Psoas muscle (tissue), 8 donors: ENCODE data around the gene CCDC102B. TPM values are rescaled to one million over a fixed set of nuclear protein-coding genes. Genes with fewer than 3 reads are reported as not detected.

Source experiments
- ATAC-seq, 4 donors: fragments of 200-7000 bp; cut with Tn5 transposase; one replicate each; pipeline ENCODE4 v1.9.1; 2020; ENCODE audit warnings: moderate library complexity in 3 of 4, mild to moderate bottlenecking in 2 of 4
- DNase-seq, 2 donors: peaks; one replicate each; pipeline ENCODE4 v3.0.0-alpha.2; 2020
- H3K27ac ChIP-seq: fragments of 200-600 bp; one replicate; pipeline ENCODE4 v1.8.0; 2022
- H3K27me3 ChIP-seq, 3 donors: fragments of 200-600 bp in 1 of 3; one replicate each; pipeline versions ENCODE4 v1.6.1 to v1.8.0; 2013 to 2022; ENCODE audit warnings: low read length in 2 of 3, mild to moderate bottlenecking in 2 of 3, moderate library complexity in 1 of 3; ENCODE audit not compliant: insufficient read depth in 3 of 3
- H3K36me3 ChIP-seq, 2 donors: fragments of 200-600 bp in 1 of 2; one replicate each; pipeline versions ENCODE4 v1.6.1 to v1.8.0; 2013 to 2022; ENCODE audit warnings: low read depth in 1 of 2, mild to moderate bottlenecking in 1 of 2, moderate library complexity in 1 of 2; ENCODE audit not compliant: insufficient read depth in 1 of 2
- H3K4me1 ChIP-seq: fragments of 200-600 bp; one replicate; pipeline ENCODE4 v1.8.0; 2022
- H3K4me3 ChIP-seq: fragments of 200-600 bp; one replicate; pipeline ENCODE4 v1.8.0; 2022; ENCODE audit warnings: mild to moderate bottlenecking
- H3K9me3 ChIP-seq: fragments of 200-600 bp; one replicate; pipeline ENCODE4 v1.8.0; 2022
- WGBS, 3 donors: extraction: QIAGEN DNeasy Blood & Tissue Kit; methylation state at CpG; one replicate each; pipeline versions ENCODE4 v1.1.6 to v1.1.7; 2013; 5-methylcytosine and 5-hydroxymethylcytosine counted together
- intact Hi-C, 2 donors: fragments of 100-400 bp; cut with DNase I; formaldehyde crosslinking; loops; one replicate each; pipeline versions ENCODE4 v1.11.0 to v1.14.2; 2022
- long read RNA-seq, 2 donors: library from polyadenylated mRNA; unstranded; transcript quantifications; one replicate each; pipeline ENCODE4 v2.0.0, GENCODE V29; 2021
- polyA plus RNA-seq, 3 donors: library from polyadenylated mRNA; stranded (reverse); fragments of 200-250 nt; gene quantifications; one replicate each; pipeline ENCODE4 v1.2.3, GENCODE V29; 2013
- total RNA-seq, 4 donors: library from RNA; stranded (reverse); fragmentation: NEBNext Ultra II Directional in 2 of 4; extraction: Animal tissue kit (Norgen Biotek cat#: 25700) in 2 of 4; gene quantifications; one replicate each; pipeline versions ENCODE4 v1.2.1 to v1.2.4, GENCODE V29; 2021 to 2023
- TF ChIP-seq, protein P1 (sequence below): fragments of 200-600 bp; IDR thresholded peaks from one replicate; pipeline ENCODE4 v1.8.0; 2022; ENCODE audit warnings: antibody characterized with exemption
- donor health status: healthy with polysubstance abuse.
- donor health status: DM: no; HTN: no; CAD: no; lungs with moderate emphysema.
- donor health status: Bipolar disorder and iron deficiency.
- donor health status: healthy.
- donor health status: DM: yes; HTN: yes; CAD: no.
- donor health status: DM: no; HTN: no; CAD: no.
- donor health status: DM: no; HTN: no; CAD: no.
- donor health status: DM: yes; HTN: yes; CAD: no.

Gene CCDC102B
- 1 to 10 TPM in 3 of 4 donors, under 1 TPM in 1; 0.66 to 2.4 (median 1.7) TPM for total RNA-seq
- 1 to 10 TPM; 1.2 to 3.5 (median 1.5) TPM for polyA plus RNA-seq
- long read RNA-seq, donor 1, partial matches to known transcripts, result 0 of 1 reads
- long read RNA-seq, donor 1, other reads (novel, unspliced or antisense), result 1 of 1 reads
- long read RNA-seq, donor 2, partial matches to known transcripts, result 0 of 1 reads
- long read RNA-seq, donor 2, other reads (novel, unspliced or antisense), result 1 of 1 reads

GRCh38 chr18:68797871-68798270, at the start of gene CCDC102B:
Gene CCDC102B, plus strand, starts transcription at chr18:68798080. Its CDS starts 38,684 bp downstream, at chr18:68836764.
- TF ChIP-seq, protein P1, sequence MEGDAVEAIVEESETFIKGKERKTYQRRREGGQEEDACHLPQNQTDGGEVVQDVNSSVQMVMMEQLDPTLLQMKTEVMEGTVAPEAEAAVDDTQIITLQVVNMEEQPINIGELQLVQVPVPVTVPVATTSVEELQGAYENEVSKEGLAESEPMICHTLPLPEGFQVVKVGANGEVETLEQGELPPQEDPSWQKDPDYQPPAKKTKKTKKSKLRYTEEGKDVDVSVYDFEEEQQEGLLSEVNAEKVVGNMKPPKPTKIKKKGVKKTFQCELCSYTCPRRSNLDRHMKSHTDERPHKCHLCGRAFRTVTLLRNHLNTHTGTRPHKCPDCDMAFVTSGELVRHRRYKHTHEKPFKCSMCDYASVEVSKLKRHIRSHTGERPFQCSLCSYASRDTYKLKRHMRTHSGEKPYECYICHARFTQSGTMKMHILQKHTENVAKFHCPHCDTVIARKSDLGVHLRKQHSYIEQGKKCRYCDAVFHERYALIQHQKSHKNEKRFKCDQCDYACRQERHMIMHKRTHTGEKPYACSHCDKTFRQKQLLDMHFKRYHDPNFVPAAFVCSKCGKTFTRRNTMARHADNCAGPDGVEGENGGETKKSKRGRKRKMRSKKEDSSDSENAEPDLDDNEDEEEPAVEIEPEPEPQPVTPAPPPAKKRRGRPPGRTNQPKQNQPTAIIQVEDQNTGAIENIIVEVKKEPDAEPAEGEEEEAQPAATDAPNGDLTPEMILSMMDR, result no peak
- no peak for DNase-seq
- ATAC-seq, result no peak
- H3K9me3 ChIP-seq, result no peaks in the 10 kb centered on the region
- no peaks in the 10 kb centered on the region for H3K27me3 ChIP-seq
- WGBS, 3 donors, result 6 to 10% (median 7%) methylated on average over 1 of the region's 1 CpG
- intact Hi-C loops, result no loop called here
- H3K27ac ChIP-seq, result no peak within 1 kb of the TSS
- no peaks in the 10 kb centered on the region for H3K4me1 ChIP-seq
- H3K4me3 ChIP-seq, result no peak within 1 kb of the TSS
- H3K36me3 ChIP-seq, result no peaks in the 10 kb centered on the region

DNA sequence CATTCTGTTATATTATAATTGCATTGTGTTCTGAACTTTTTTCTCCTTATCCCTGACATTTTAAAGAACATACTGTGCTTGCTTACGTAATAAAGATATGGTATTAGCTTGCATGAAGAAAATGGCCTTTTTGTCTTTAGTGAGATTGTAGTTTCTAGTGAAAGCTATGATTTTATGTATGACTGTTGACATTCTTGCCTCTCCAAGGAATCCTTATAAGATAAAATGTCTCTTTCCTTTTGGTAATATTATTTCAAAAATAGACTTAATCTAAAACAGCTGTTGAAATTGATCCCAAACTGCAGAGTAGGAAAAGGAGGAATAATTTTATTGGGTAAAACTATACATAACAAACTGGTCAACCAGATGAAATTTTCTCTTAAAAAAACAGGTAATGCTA, 40.8 kb upstream of the CCDC102B start:
- Histone ChIP-seq H3K36me3 (no peaks in the 10 kb centered on the region), H3K4me3 (no peak overlapping the region), H3K4me1 (no peaks in the 10 kb centered on the region), H3K27ac (no peak overlapping the region), H3K27me3 (no peaks in the 10 kb centered on the region), H3K9me3 (peaks cover 5% of the 10 kb centered on the region)
- no peak for DNase-seq
- 79 to 83% (median 80%) methylated on average over 1 of the region's 1 CpG for WGBS, 3 donors
- ATAC-seq, result no peak
- intact Hi-C loops, result no loop called here
- TF ChIP-seq, protein P1, result no peak

GRCh38 chr18:68759308-68759707, 38.6 kb upstream of the CCDC102B start:
- DNase-seq (no peak), ATAC-seq (no peak)
- H3K27ac ChIP-seq, result no peak overlapping the region
- H3K9me3 ChIP-seq, result peaks cover 5% of the 10 kb centered on the region
- TF ChIP-seq, protein P1, result no peak
- no peaks in the 10 kb centered on the region for H3K4me1 ChIP-seq
- no peak overlapping the region for H3K4me3 ChIP-seq
- intact Hi-C loops, result no loop called here
- H3K36me3 ChIP-seq, result no peaks in the 10 kb centered on the region
- WGBS, 3 donors, result 92 to 93% (median 92%) methylated on average over 2 of the region's 2 CpGs
- no peaks in the 10 kb centered on the region for H3K27me3 ChIP-seq

- DNase-seq, result no peak
- Histone ChIP-seq H3K4me1 (no peaks in the 10 kb centered on the region), H3K4me3 (no peak overlapping the region), H3K27me3 (no peaks in the 10 kb centered on the region), H3K36me3 (no peaks in the 10 kb centered on the region), H3K9me3 (peaks cover 5% of the 10 kb centered on the region), H3K27ac (no peak overlapping the region)
- WGBS, 3 donors, result 48 to 54% (median 50%) methylated on average over 2 of the region's 2 CpGs
- TF ChIP-seq, protein P1, result no peak
- intact Hi-C loops, result no loop called here
- no peak for ATAC-seq
Measured at GRCh38 chr18:68763083-68763482, 34.8 kb upstream of the CCDC102B start.

GRCh38 chr18:68764016-68764415, 33.9 kb upstream of the CCDC102B start:
- intact Hi-C loops, result no loop called here
- TF ChIP-seq, protein P1, result no peak
- ATAC-seq (no peak), DNase-seq (no peak)
- Histone ChIP-seq H3K4me1 (no peaks in the 10 kb centered on the region), H3K36me3 (no peaks in the 10 kb centered on the region), H3K27me3 (no peaks in the 10 kb centered on the region), H3K4me3 (no peak overlapping the region), H3K27ac (no peak overlapping the region), H3K9me3 (peaks cover 5% of the 10 kb centered on the region)
- WGBS, 3 donors, result 69 to 81% (median 74%) methylated on average over 2 of the region's 2 CpGs
